Natural killer cell treated with Interleukin-12 subunit alpha and Interleukin-12 subunit beta and Interleukin-15 and Interleukin-18, amount 100 ng/mL, for 72 hours (primary cell): ENCODE measurements around the gene CDK1. TPM values are rescaled to one million over a fixed set of nuclear protein-coding genes. Genes with fewer than 3 reads are reported as not detected.
A peak's percentile ranks its signal among the peaks of the same experiment; 100 is the strongest.

Source experiments
- ATAC-seq, 2 donors: fragments of 150-1000 bp; cut with Tn5 transposase in 1 of 2; sonication (Bioruptor Pico), chemical (Tn5 transposase) in 1 of 2; 2 replicates each; pipeline ENCODE4 v1.10.0; 2021
- DNase-seq: peaks from one replicate; pipeline ENCODE4 v3.0.0; 2022; ENCODE audit warnings: low spot score
- H3K27ac Mint-ChIP-seq, 2 donors: 1 replicate in 1 of 2; 2 replicates in 1 of 2; pipeline ENCODE4 v1.8.0; 2022; ENCODE audit warnings: mixed read lengths in 2 of 2, mild to moderate bottlenecking in 1 of 2, moderate library complexity in 1 of 2
- H3K27me3 Mint-ChIP-seq, 2 donors: 1 replicate in 1 of 2; 2 replicates in 1 of 2; pipeline ENCODE4 v1.8.0; 2022; ENCODE audit warnings: mixed read lengths in 2 of 2
- H3K36me3 Mint-ChIP-seq: one replicate; pipeline ENCODE4 v1.8.0; 2022; ENCODE audit warnings: mixed read lengths
- H3K4me1 Mint-ChIP-seq, 2 donors: 1 replicate in 1 of 2; 2 replicates in 1 of 2; pipeline ENCODE4 v1.8.0; 2022; ENCODE audit warnings: low read depth in 2 of 2, mixed read lengths in 2 of 2, mild to moderate bottlenecking in 1 of 2
- H3K4me3 Mint-ChIP-seq: one replicate; pipeline ENCODE4 v1.8.0; 2022; ENCODE audit warnings: mixed read lengths
- H3K9me3 Mint-ChIP-seq: 2 replicates; pipeline ENCODE4 v1.8.0; 2022; ENCODE audit warnings: mixed read lengths
- total RNA-seq, 2 donors: library from RNA; stranded (reverse); gene quantifications; one replicate each; pipeline ENCODE4 v1.2.3, GENCODE V29; 2022

The CDK1 gene
- total RNA-seq, 2 donors from 2014 or later = 52.9 to 61.1 TPM

DNA sequence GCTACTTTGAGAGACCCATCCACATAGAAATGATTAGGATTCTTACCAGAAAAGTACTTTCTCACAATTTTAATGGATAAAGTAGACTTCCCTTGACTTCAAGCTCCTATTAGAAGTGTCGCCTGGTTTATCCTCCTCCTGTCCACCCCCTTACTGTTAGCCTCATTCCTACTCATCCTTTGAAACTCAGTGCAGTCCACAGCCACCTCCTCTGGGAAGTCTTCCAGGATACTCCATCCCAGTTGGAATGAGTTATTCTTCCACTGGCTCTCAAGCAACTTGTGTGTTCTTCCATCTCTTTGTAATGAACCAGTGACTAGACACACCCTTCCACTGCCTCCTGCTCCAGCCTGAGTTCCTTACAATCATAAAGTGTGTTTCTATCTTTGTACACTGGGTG lies 25.1 kb upstream of the CDK1 start:
- H3K27ac Mint-ChIP-seq = no peak overlapping the region

DNA sequence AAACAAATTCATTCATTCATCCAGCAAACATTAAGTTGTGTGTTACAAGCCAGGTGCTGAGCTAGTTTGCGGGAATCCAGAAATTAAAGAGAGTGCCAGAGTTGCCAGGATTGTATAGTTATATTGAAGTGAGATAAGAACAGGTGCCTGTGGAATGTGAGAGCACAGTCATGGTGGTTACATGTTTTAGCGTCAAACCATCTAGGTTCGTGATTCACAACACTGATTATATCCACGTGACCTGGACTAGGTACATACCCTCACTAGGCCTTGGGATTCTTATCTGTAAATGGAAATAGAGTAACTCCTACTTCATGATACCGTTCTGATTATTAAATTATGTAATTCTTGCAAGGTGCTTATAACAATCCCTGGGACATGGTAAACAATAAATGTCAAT lies 24.5 kb upstream of the CDK1 start:
- Mint-ChIP-seq H3K9me3 (no peaks in the 10 kb centered on the region), H3K27me3 (peaks cover 26 to 44% of the 10 kb centered on the region in 2 donors), H3K27ac (no peak overlapping the region), H3K4me1 (no peaks in the 10 kb centered on the region), H3K36me3 (no peaks in the 10 kb centered on the region), H3K4me3 (no peak overlapping the region)
- DNase-seq (no peak), ATAC-seq (no peak)

More for the DNA sequence above, 25.1 kb upstream of the CDK1 start:
- H3K4me3 Mint-ChIP-seq = no peak overlapping the region
- no peaks in the 10 kb centered on the region for H3K4me1 Mint-ChIP-seq
- DNase-seq = no peak
- peaks cover 28 to 49% of the 10 kb centered on the region in 2 donors for H3K27me3 Mint-ChIP-seq
- H3K9me3 Mint-ChIP-seq = no peaks in the 10 kb centered on the region
- ATAC-seq = no peak
- H3K36me3 Mint-ChIP-seq = no peaks in the 10 kb centered on the region

GRCh38 chr10:60757420-60757895 lies 20.8 kb upstream of the CDK1 start:
- no peak for DNase-seq
- H3K9me3 Mint-ChIP-seq = no peaks in the 10 kb centered on the region
- H3K27ac Mint-ChIP-seq = no peak overlapping the region
- H3K27me3 Mint-ChIP-seq = peaks cover 29 to 36% of the 10 kb centered on the region in 2 donors
- no peaks in the 10 kb centered on the region for H3K36me3 Mint-ChIP-seq
- no peaks in the 10 kb centered on the region for H3K4me1 Mint-ChIP-seq
- no peak for ATAC-seq
- H3K4me3 Mint-ChIP-seq = no peak overlapping the region

DNA sequence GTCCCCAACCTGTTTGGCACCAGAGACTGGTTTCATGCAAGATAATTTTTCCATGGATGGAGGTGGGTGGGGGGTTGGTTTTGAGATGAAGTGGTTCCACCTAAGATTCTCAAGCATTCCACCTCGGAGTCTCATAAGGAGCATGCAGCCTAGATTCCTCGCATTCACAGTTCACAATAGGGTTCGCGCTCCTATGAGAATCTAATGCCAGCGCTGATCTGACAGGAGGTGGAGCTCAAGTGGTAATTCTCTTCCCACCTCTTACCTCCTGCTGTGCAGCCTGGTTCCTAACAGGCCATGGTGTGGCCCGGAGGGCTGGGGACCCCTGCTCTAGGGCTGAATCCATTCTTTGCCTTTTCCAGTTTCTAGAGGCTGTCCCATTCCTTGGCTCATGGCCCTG lies 19.1 kb upstream of the CDK1 start:
- Mint-ChIP-seq H3K9me3 (no peaks in the 10 kb centered on the region), H3K27ac (no peak overlapping the region), H3K27me3 (peaks cover 26 to 28% of the 10 kb centered on the region in 2 donors), H3K4me3 (no peak overlapping the region), H3K36me3 (no peaks in the 10 kb centered on the region), H3K4me1 (no peaks in the 10 kb centered on the region)
- DNase-seq (no peak), ATAC-seq (no peak)

DNA sequence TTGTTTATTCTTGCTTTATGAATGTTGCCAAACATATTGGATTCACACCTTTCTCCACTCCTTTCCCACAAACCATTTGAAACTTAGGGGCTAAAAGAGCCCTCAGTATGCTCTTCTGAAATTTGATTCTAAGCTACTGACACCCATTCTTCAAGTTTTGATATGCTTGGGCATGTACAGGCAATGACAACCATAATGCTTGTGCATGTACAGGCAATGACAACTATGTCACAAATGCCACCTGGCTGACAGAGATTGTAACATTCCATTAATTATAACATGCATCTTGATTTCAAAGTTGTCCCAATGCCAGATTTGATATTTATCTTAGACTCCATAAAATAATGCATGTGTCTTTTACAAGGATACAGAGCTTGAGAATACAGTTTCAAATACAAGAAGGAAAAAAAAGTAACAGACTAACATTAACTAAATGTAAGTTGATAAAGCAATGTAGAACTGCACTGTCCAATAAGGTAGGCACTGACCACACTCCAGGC lies 17.5 kb upstream of the CDK1 start:
- peaks cover 29% of the 10 kb centered on the region in 2 donors for H3K27me3 Mint-ChIP-seq
- no peak overlapping the region for H3K4me3 Mint-ChIP-seq

GRCh38 chr10:60762554-60762953 lies 15.7 kb upstream of the CDK1 start:
- DNase-seq = no peak
- Mint-ChIP-seq H3K27ac (no peak overlapping the region), H3K4me1 (peaks cover 0 to 2% of the 10 kb centered on the region in 2 donors), H3K9me3 (no peaks in the 10 kb centered on the region), H3K4me3 (no peak overlapping the region), H3K27me3 (peaks cover 22% of the 10 kb centered on the region in 2 donors), H3K36me3 (no peaks in the 10 kb centered on the region)
- no peak for ATAC-seq

More for the DNA sequence above, 17.5 kb upstream of the CDK1 start:
- DNase-seq (no peak), ATAC-seq (no peak)
- no peaks in the 10 kb centered on the region for H3K9me3 Mint-ChIP-seq
- H3K27ac Mint-ChIP-seq = no peak overlapping the region
- H3K36me3 Mint-ChIP-seq = no peaks in the 10 kb centered on the region
- H3K4me1 Mint-ChIP-seq = no peaks in the 10 kb centered on the region

GRCh38 chr10:60767424-60767823 lies 10.9 kb upstream of the CDK1 start:
- H3K4me3 Mint-ChIP-seq = no peak overlapping the region
- ATAC-seq = no peak
- H3K4me1 Mint-ChIP-seq = peaks cover 2 to 4% of the 10 kb centered on the region in 2 donors
- H3K9me3 Mint-ChIP-seq = no peaks in the 10 kb centered on the region
- no peak for DNase-seq
- H3K27ac Mint-ChIP-seq = no peak overlapping the region
- peaks cover 20 to 23% of the 10 kb centered on the region in 2 donors for H3K27me3 Mint-ChIP-seq
- H3K36me3 Mint-ChIP-seq = no peaks in the 10 kb centered on the region

DNA sequence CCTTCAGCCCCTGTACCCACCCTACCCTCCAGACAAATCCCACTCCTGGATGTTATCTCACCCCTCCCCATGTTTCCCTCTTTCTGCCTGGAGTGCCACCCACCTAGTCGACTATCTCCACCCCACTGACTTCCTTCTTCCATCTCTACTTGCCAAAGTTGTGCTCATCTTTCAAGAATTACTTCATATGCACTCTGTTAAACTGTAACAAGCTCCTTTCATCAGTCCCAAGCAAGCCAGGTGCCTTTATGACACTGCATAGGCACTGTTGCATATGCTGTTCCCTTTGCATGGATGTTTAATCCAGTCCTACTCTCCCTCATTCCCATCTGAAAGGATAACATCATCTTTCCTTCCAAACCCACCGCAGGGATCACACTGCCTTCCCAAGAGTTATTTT lies 8.9 kb upstream of the CDK1 start:
- Mint-ChIP-seq H3K27ac (no peak overlapping the region), H3K9me3 (no peaks in the 10 kb centered on the region), H3K27me3 (peaks cover 21 to 30% of the 10 kb centered on the region in 2 donors), H3K4me1 (peaks cover 2 to 4% of the 10 kb centered on the region in 2 donors), H3K4me3 (no peak overlapping the region), H3K36me3 (no peaks in the 10 kb centered on the region)
- no peak for ATAC-seq
- no peak for DNase-seq

DNA sequence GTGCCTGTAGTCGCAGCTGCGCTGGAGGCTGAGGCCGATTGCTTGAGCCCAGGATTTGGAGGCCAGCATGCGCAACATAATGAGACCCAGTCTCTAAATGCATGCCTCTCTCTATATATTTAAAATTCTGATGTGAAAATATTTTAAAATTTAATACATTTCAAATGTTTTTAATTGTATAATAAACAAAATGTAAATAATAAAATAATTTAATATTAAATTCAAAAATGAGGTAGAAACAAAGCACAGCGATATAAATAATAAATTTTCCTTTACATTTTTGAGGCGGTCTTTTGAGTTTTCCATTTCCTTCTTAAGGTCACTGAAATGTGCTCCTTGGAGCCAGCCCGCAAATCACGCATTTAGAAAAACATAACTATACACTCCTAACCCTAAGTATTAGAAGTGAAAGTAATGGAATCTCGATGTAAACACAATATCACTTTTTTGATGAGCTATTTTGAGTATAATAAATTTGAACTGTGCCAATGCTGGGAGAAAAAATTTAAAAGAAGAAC lies 523 bp upstream of the CDK1 start:
- Mint-ChIP-seq H3K9me3 (no peaks in the 10 kb centered on the region), H3K27ac (peak overlapping the region; percentile 86 to 89), H3K36me3 (peaks cover 12% of the 10 kb centered on the region), H3K27me3 (peaks cover 4 to 7% of the 10 kb centered on the region in 2 donors), H3K4me3 (peak overlapping the region; percentile 96), H3K4me1 (peaks cover 8 to 25% of the 10 kb centered on the region in 2 donors)
- DNase-seq (no peak), ATAC-seq (peak in 1 of 2 donors; percentile 2)

- H3K27me3 Mint-ChIP-seq = peaks cover 0 to under 1% of the 10 kb centered on the region in 2 donors
- DNase-seq (no peak), ATAC-seq (peak in 1 of 2 donors; percentile 25)
- peaks cover 12% of the 10 kb centered on the region for H3K36me3 Mint-ChIP-seq
- H3K4me3 Mint-ChIP-seq = peak overlapping the region; percentile 96
- no peaks in the 10 kb centered on the region for H3K9me3 Mint-ChIP-seq
- peak overlapping the region; percentile 47 to 89 for H3K27ac Mint-ChIP-seq
- peaks cover 8 to 25% of the 10 kb centered on the region in 2 donors for H3K4me1 Mint-ChIP-seq
Measured at GRCh38 chr10:60778971-60779796, 906 bp downstream of the CDK1 start.

GRCh38 chr10:60781661-60782060 lies 3.4 kb downstream of the CDK1 start:
- peak overlapping the region in 1 of 2 donors; percentile 17 for H3K27ac Mint-ChIP-seq
- DNase-seq = no peak
- no peak for ATAC-seq
- H3K27me3 Mint-ChIP-seq = no peaks in the 10 kb centered on the region
- H3K9me3 Mint-ChIP-seq = no peaks in the 10 kb centered on the region
- peaks cover 8 to 37% of the 10 kb centered on the region in 2 donors for H3K4me1 Mint-ChIP-seq
- H3K36me3 Mint-ChIP-seq = peaks cover 19% of the 10 kb centered on the region
- peak overlapping the region; percentile 64 for H3K4me3 Mint-ChIP-seq

DNA sequence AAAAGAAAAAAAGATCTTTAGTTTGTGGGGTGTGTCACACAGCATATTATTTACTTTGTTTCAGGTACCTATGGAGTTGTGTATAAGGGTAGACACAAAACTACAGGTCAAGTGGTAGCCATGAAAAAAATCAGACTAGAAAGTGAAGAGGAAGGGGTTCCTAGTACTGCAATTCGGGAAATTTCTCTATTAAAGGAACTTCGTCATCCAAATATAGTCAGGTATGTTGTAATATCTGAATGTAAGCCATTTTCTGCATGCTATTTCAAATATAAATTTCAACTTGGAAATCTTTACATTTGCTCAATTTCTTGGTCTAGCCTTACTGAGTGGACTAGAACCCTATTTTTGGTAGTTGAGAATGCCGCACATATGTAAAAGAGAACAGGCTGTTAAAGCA lies 6.4 kb downstream of the CDK1 start:
- H3K4me1 Mint-ChIP-seq = peaks cover 6 to 43% of the 10 kb centered on the region in 2 donors
- H3K9me3 Mint-ChIP-seq = no peaks in the 10 kb centered on the region
- H3K27me3 Mint-ChIP-seq = no peaks in the 10 kb centered on the region
- peaks cover 20% of the 10 kb centered on the region for H3K36me3 Mint-ChIP-seq
- DNase-seq (no peak), ATAC-seq (no peak)
- H3K27ac Mint-ChIP-seq = no peak overlapping the region
- no peak overlapping the region for H3K4me3 Mint-ChIP-seq

DNA sequence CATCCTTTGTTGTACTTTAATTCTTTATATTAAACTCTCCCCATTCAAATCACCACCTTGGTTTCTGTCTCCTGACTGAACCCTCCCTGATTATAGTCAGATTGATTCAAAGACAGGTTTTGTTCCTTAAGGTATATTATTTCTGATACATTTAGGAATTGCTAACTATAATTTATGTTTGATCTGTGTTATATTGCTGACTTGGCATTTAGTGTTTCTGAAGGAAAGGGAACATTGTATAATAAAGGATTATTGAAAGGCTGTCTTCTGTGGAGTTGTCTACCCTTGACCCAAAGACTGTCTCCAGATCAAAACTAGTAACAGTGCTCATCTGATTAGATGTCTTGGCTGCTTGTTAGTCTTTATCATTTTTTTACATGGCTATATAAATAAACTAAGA lies 10.3 kb downstream of the CDK1 start:
- Mint-ChIP-seq H3K27me3 (no peaks in the 10 kb centered on the region), H3K36me3 (peaks cover 33% of the 10 kb centered on the region), H3K4me3 (peak overlapping the region; percentile 25), H3K4me1 (peaks cover 6 to 51% of the 10 kb centered on the region in 2 donors), H3K27ac (no peak overlapping the region), H3K9me3 (no peaks in the 10 kb centered on the region)
- DNase-seq (no peak), ATAC-seq (no peak)

DNA sequence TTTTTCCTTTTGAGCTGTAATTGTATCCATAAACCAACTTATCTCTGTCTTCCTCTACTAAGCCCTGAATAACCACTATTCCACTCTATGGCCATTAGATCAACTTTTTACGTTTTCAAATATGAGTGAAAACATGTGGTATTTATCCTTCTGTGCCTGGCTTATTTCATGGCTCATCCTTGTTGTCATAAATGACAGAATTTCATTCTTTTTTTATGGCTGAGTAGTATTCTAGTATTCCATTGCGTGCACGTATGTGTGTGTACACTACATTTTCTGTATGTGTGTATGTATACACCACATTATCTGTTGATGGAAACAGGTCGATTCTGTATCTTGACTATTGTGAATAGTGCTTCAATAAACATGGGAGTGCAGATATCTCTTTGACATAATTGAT lies 11.1 kb downstream of the CDK1 start:
- no peak overlapping the region for H3K27ac Mint-ChIP-seq
- DNase-seq (no peak), ATAC-seq (no peak)
- no peak overlapping the region for H3K4me3 Mint-ChIP-seq
- peaks cover 33% of the 10 kb centered on the region for H3K36me3 Mint-ChIP-seq
- H3K4me1 Mint-ChIP-seq = peaks cover 6 to 51% of the 10 kb centered on the region in 2 donors
- H3K9me3 Mint-ChIP-seq = no peaks in the 10 kb centered on the region
- no peaks in the 10 kb centered on the region for H3K27me3 Mint-ChIP-seq
